SU-DHL-6 (cell line): Measurements from ENCODE around the gene CHST15.

Experiments
- EZH2phosphoT487 ChIP-seq: fragments of 200-600 bp; sonication (generic), shearing (Covaris generic); conservative IDR thresholded peaks from 2 replicates; pipeline ENCODE4 v1.6.1; 2018; ENCODE audit warnings: mild to moderate bottlenecking, antibody characterized with exemption, low read length, moderate library complexity, mixed read lengths
- TF ChIP-seq, protein P1 (sequence below): fragments of 200-600 bp; sonication (generic); IDR thresholded peaks from one replicate; pipeline ENCODE4 v1.5.1; 2017; ENCODE audit warnings: antibody characterized with exemption, mild to moderate bottlenecking, low read length, moderate library complexity; ENCODE audit not compliant: insufficient read depth, poor library complexity, severe bottlenecking

DNA sequence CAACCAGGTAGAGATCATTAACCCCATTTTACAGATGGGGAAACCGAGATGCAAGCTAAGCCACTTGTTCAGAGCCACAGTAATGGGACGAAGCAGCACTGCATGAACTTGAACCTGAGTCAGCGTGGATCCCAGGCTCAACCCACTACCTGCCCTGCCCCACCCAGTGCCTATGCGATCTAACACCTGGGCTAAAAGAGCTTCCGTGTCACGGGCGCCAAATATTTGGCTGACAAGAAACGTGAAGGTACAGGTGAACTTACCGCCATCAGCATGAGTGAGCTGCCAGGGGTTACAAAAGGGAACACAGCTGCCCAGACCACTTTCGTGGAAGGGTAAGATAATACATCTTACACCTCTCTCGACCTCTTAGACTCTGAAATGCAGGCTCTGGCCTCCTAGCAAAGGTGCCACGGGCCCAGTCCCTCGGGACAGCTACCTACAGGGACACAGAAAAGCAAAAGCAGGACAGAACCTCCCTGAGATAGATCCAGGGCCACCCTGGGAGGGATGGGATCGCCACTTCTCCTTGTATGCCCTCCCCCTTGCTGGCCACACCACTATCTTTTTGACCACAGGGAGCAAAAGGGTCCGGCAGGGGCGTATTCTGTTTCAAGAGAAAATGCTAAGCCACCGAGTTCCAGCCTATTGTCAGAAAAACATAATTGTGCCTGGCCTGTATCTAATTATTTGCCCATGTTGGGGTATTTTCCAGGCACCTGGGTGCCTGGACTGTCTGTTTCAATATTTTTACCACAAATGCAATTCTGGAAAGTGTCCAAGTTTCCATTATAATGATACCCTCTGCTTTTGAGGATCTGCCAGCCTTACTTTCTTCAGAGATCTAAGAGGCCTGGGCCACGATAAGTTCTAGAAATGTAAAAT, 6.4 kb downstream of the CHST15 start:
- TF ChIP-seq, protein P1, sequence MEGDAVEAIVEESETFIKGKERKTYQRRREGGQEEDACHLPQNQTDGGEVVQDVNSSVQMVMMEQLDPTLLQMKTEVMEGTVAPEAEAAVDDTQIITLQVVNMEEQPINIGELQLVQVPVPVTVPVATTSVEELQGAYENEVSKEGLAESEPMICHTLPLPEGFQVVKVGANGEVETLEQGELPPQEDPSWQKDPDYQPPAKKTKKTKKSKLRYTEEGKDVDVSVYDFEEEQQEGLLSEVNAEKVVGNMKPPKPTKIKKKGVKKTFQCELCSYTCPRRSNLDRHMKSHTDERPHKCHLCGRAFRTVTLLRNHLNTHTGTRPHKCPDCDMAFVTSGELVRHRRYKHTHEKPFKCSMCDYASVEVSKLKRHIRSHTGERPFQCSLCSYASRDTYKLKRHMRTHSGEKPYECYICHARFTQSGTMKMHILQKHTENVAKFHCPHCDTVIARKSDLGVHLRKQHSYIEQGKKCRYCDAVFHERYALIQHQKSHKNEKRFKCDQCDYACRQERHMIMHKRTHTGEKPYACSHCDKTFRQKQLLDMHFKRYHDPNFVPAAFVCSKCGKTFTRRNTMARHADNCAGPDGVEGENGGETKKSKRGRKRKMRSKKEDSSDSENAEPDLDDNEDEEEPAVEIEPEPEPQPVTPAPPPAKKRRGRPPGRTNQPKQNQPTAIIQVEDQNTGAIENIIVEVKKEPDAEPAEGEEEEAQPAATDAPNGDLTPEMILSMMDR = no peak
- TF ChIP-seq EZH2phosphoT487 = no peak
